Activated CD8-positive, alpha-beta memory T cell treated with anti-CD3 and anti-CD28 coated beads for 4 hours (primary cell): Measurements from ENCODE around the gene VSIG1.

Experiments used
- DNase-seq, 2 donors: peaks; one replicate each; pipeline ENCODE4 v3.0.0-alpha.2; 2020; ENCODE audit warnings: low read depth in 2 of 2

VSIG1 gene

GRCh38 chrX:108044554-108045256 is at the start of gene VSIG1:
VSIG1 (plus strand) TSS chrX:108045065; CDS start chrX:108045131, 66 bp downstream.
- DNase-seq = no peak

GRCh38 chrX:107996124-107996523 is 48.7 kb upstream of the VSIG1 start:
- no peak for DNase-seq

GRCh38 chrX:108000751-108001150 is 44.1 kb upstream of the VSIG1 start:
- DNase-seq = no peak

GRCh38 chrX:108001218-108001814 is 43.5 kb upstream of the VSIG1 start:
- DNase-seq = no peak

GRCh38 chrX:108018656-108019381 is 26.0 kb upstream of the VSIG1 start:
- DNase-seq = no peak

- DNase-seq = no peak
Observed at GRCh38 chrX:108019382-108019875, 25.4 kb upstream of the VSIG1 start.

GRCh38 chrX:108020631-108021030 is 24.2 kb upstream of the VSIG1 start:
- no peak for DNase-seq

GRCh38 chrX:108022491-108023089 is 22.3 kb upstream of the VSIG1 start:
- no peak for DNase-seq

GRCh38 chrX:108025376-108025775 is 19.5 kb upstream of the VSIG1 start:
- no peak for DNase-seq

- no peak for DNase-seq
Observed at GRCh38 chrX:108025954-108026600, 18.8 kb upstream of the VSIG1 start.

GRCh38 chrX:108028854-108029253 is 16.0 kb upstream of the VSIG1 start:
- DNase-seq = no peak

GRCh38 chrX:108029928-108030711 is 14.7 kb upstream of the VSIG1 start:
- no peak for DNase-seq

- DNase-seq = no peak
Observed at GRCh38 chrX:108032944-108033343, 11.9 kb upstream of the VSIG1 start.

GRCh38 chrX:108033890-108034289 is 11.0 kb upstream of the VSIG1 start:
- DNase-seq = no peak

GRCh38 chrX:108034725-108035124 is 10.1 kb upstream of the VSIG1 start:
- no peak for DNase-seq

GRCh38 chrX:108036298-108036973 is 8.4 kb upstream of the VSIG1 start:
- DNase-seq = no peak

- no peak for DNase-seq
Observed at GRCh38 chrX:108049649-108050048, 4.8 kb downstream of the VSIG1 start.

GRCh38 chrX:108053218-108053617 is 8.4 kb downstream of the VSIG1 start:
- no peak for DNase-seq

GRCh38 chrX:108055546-108055945 is 10.7 kb downstream of the VSIG1 start:
- no peak for DNase-seq

GRCh38 chrX:108059801-108060200 is 14.9 kb downstream of the VSIG1 start:
- no peak for DNase-seq
